Cardiac fibroblast (primary cell): ENCODE data around the gene VDAC1.

Source experiments
- DNase-seq, 2 donors: peaks; one replicate each; pipeline versions ENCODE4 v3.0.0 to v3.0.0-alpha.2; 2010; ENCODE audit warnings: low read depth in 2 of 2
- H3K4me3 ChIP-seq, 2 donors: replicated peaks in 1 of 2; 1 replicate in 1 of 2; 2 replicates in 1 of 2; pipeline ENCODE4 v1.5.1; 2011; ENCODE audit warnings: low read depth in 2 of 2, low read length in 2 of 2, mild to moderate bottlenecking in 2 of 2, moderate library complexity in 1 of 2
- TF ChIP-seq, protein P1 (sequence below): IDR thresholded peaks from one replicate; pipeline ENCODE4 v1.5.1; 2011; ENCODE audit warnings: low read depth, mild to moderate bottlenecking, low read length, inconsistent platforms

Gene VDAC1, protein sequence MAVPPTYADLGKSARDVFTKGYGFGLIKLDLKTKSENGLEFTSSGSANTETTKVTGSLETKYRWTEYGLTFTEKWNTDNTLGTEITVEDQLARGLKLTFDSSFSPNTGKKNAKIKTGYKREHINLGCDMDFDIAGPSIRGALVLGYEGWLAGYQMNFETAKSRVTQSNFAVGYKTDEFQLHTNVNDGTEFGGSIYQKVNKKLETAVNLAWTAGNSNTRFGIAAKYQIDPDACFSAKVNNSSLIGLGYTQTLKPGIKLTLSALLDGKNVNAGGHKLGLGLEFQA

DNA sequence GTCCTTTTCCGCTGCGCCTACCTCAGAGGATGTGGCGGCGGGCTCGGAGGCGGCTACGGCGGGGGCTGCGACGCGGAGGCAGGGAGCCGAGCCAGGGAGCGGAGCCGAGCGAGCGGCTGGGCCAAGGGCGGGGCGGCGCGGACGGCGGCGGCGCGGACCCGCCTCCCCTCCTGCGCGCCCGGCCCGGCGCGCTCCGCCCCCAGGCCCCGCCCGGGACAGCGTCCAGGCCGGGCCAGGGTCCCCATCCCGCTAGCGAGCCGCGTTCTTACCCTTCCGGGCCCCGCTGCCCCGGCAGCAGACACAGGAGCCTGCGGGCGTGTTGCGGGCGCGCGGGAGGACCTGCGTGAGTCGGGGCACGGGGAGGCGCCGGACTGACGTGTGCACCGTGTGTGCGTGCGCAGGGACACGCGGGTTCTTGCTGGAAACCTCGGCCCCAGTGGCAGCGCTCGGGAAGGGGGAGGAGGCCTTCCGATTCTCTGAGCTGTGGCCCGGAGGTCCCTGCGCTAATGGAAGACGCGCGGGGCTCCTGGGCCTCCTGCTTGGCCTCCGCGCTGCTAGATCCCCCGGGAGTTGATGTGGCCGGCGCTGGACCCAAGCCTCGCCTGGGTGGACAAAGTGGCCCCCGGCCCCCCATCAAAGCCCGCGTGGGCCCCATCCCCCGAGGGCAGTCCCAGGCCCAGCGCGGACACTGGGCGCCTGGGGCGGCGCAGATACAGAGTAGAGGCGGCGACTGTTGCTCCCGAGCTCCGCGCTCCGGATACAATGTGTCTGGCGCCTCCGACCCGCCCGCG is at the start of gene VDAC1:
VDAC1 (minus strand) TSS at position 350 of the 791 bp plus-strand sequence. CDS start 11,963 bp downstream, outside the sequence.
- peak; percentile 91 to 92 for DNase-seq

GRCh38 chr5:134053840-134054338 is 49.1 kb upstream of the VDAC1 start:
- DNase-seq: peak; percentile 73 to 76
- no peak overlapping the region for H3K4me3 ChIP-seq
- TF ChIP-seq, protein P1, sequence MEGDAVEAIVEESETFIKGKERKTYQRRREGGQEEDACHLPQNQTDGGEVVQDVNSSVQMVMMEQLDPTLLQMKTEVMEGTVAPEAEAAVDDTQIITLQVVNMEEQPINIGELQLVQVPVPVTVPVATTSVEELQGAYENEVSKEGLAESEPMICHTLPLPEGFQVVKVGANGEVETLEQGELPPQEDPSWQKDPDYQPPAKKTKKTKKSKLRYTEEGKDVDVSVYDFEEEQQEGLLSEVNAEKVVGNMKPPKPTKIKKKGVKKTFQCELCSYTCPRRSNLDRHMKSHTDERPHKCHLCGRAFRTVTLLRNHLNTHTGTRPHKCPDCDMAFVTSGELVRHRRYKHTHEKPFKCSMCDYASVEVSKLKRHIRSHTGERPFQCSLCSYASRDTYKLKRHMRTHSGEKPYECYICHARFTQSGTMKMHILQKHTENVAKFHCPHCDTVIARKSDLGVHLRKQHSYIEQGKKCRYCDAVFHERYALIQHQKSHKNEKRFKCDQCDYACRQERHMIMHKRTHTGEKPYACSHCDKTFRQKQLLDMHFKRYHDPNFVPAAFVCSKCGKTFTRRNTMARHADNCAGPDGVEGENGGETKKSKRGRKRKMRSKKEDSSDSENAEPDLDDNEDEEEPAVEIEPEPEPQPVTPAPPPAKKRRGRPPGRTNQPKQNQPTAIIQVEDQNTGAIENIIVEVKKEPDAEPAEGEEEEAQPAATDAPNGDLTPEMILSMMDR: no peak

More for the DNA sequence above, at the start of gene VDAC1:
- TF ChIP-seq, protein P1: no peak
- H3K4me3 ChIP-seq: peak within 1 kb of the TSS; percentile 68 to 75

DNA sequence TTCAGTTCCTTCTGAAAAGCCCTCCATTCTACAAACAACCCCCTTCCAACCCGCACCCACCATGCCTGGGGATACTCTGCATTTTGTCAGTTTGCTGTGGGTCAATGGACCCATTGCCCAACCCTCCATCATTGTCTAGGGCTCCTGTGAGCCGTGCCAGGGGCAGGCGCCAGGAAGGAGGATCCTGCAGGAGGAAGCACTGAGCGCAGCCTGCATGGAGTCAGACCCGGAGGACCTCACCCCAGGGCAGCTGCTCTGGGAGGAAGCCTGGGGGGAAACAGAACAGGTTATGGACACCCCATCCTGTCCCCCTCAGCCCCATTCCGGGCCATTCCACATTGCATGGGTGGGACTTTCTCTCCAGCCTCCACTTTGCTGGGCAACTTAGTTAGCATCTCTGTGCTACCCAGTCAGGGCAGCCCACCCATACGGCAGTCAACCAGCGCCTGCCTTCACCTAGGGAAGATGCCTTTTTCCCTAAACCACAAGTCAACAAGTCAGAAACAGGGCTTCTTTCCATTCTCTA is 48.6 kb upstream of the VDAC1 start:
- H3K4me3 ChIP-seq: no peak overlapping the region
- TF ChIP-seq, protein P1: no peak
- no peak for DNase-seq

DNA sequence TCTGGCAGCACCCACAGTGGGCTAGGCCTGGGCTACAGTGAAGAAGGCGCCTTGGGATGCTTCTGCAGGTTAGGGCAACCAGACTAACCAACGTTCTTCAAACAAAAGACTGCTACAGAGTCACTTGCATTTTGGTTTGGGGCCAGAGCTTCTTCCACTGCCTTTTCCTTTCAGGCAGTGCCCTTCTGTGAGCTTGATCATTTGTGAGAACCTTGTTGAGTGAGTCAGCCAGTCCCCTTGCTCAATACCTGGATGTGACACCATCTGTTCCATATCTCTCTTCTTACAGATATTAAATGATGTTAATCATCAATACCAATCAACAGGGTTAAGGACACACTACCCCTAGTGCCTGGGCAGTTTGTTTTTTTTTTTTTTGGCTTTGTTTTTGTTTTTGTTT is 46.5 kb upstream of the VDAC1 start:
- TF ChIP-seq, protein P1: no peak
- DNase-seq: peak in 1 of 2 donors; percentile 50
- H3K4me3 ChIP-seq: no peak overlapping the region

DNA sequence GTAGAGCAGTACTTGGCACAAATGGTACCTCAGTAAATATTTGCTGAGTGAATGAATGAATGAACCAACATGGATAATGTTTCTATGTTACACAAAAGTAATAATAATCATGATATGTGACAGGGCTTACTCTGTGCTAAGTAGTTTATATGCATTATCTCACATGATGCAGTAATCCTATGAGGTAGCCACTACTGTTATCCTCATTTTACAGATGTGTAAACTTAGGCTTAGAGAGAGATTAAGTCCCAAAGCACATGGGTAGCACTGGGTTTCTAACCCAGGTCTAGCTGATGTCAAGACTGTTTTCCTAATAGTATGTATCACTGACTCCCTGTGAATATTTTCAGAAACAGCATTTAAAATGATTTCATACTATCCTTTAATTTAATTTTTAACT is 44.1 kb upstream of the VDAC1 start:
- no peak for DNase-seq
- TF ChIP-seq, protein P1: no peak
- H3K4me3 ChIP-seq: no peak overlapping the region

- no peak overlapping the region for H3K4me3 ChIP-seq
- TF ChIP-seq, protein P1: no peak
- no peak for DNase-seq
Measured at GRCh38 chr5:134047687-134048056, 42.9 kb upstream of the VDAC1 start.
